GM12878 (cell line): ENCODE measurements around the gene PRH1. TPM values are rescaled to one million over a fixed set of nuclear protein-coding genes. Genes with fewer than 3 reads are reported as not detected.

Source experiments
- ATAC-seq: fragments of 200-7000 bp; cut with Tn5 transposase; 3 replicates; pipeline ENCODE4 v1.9.1; 2020; ENCODE audit warnings: mild to moderate bottlenecking, moderate library complexity
- BruUV-seq: library from RNA; stranded (reverse); fragments of 400-500 nt; replicated peaks from 2 replicates; lab custom pipeline; 2021; lab: Mats Ljungman, UMichigan
- CTCF ChIA-PET: fragments of 300-600 bp; sonication (Branson Sonifier 250); formaldehyde crosslinking; extraction: SDS; loops from one replicate; lab custom pipeline; 2021; ENCODE audit warnings: inconsistent platforms; lab: Yijun Ruan, JAX
- POLR2A ChIA-PET: fragments of 350-600 bp; formaldehyde crosslinking; extraction: SDS; loops from one replicate; lab custom pipeline; 2021; ENCODE audit warnings: inconsistent platforms; lab: Charles Lee
- RAD21 ChIA-PET: fragments of 300-600 bp; sonication (Branson Sonifier 250); formaldehyde crosslinking; loops from one replicate; lab custom pipeline; 2023; ENCODE audit warnings: antibody characterized with exemption; ENCODE audit not compliant: unreplicated experiment; lab: Charles Lee
- SMC1A ChIA-PET: fragments of 300-600 bp; sonication (Branson Sonifier 250); formaldehyde crosslinking; loops from one replicate; lab custom pipeline; 2023; ENCODE audit not compliant: unreplicated experiment, uncharacterized antibody; lab: Charles Lee
- DNase-seq: peaks from one replicate; pipeline ENCODE4 v3.0.0-alpha.2; 2011; ENCODE audit warnings: low read depth, low spot score
- FAIRE-seq: peaks from 3 replicates; lab custom pipeline; 2011; peaks lifted over from hg19 to GRCh38; lab: Jason Lieb, UNC
- H2AFZ ChIP-seq: 2 replicates; pipeline ENCODE4 v1.6.0; 2011; ENCODE audit warnings: low read depth, low read length, control low read depth; ENCODE audit not compliant: control insufficient read depth
- H3K27ac ChIP-seq: 2 replicates; pipeline ENCODE4 v1.5.1; 2011; ENCODE audit warnings: control low read depth; ENCODE audit not compliant: control insufficient read depth, insufficient read depth
- H3K27me3 ChIP-seq, 2 experiments: replicated peaks in 1 of 2; 2 replicates each; pipeline versions ENCODE4 v1.6.0 to v1.6.1; 2011; ENCODE audit warnings: low read length in 1 of 2; ENCODE audit not compliant: control insufficient read depth in 2 of 2, insufficient read depth in 2 of 2
- H3K36me3 ChIP-seq, 2 experiments: 2 replicates each; pipeline ENCODE4 v1.5.1; 2011; ENCODE audit warnings: low read length in 1 of 2; ENCODE audit not compliant: control insufficient read depth in 2 of 2, insufficient read depth in 2 of 2
- H3K4me1 ChIP-seq: 2 replicates; pipeline ENCODE4 v1.6.1; 2011; ENCODE audit warnings: mild to moderate bottlenecking, low read length, moderate library complexity, mixed read lengths; ENCODE audit not compliant: control insufficient read depth, insufficient read depth
- H3K4me2 ChIP-seq: 2 replicates; pipeline ENCODE4 v1.6.0; 2011; ENCODE audit warnings: control low read depth; ENCODE audit not compliant: control insufficient read depth, insufficient read depth
- H3K4me3 ChIP-seq: fragments of 200-600 bp; sonication (generic); 2 replicates; pipeline ENCODE4 v1.5.1; 2016
- H3K79me2 ChIP-seq: 2 replicates; pipeline ENCODE4 v1.6.0; 2011; ENCODE audit warnings: low read length; ENCODE audit not compliant: control insufficient read depth, insufficient read depth
- H3K9ac ChIP-seq: 2 replicates; pipeline ENCODE4 v1.8.0; 2011; ENCODE audit warnings: low read length, control low read depth, mixed read lengths; ENCODE audit not compliant: control insufficient read depth, insufficient read depth
- H3K9me3 ChIP-seq: replicated peaks from 3 replicates; pipeline ENCODE4 v1.5.1; 2011; ENCODE audit warnings: mild to moderate bottlenecking, low read length; ENCODE audit not compliant: control insufficient read depth, insufficient read depth
- H4K20me1 ChIP-seq: 2 replicates; pipeline ENCODE4 v1.6.0; 2011; ENCODE audit not compliant: control insufficient read depth, insufficient read depth
- E2F8 ChIP-seq: fragments of 450-650 bp; IDR thresholded peaks from 2 replicates; pipeline ENCODE4 v1.6.1; 2018; ENCODE audit warnings: mild to moderate bottlenecking, low read depth, moderate library complexity; ENCODE audit not compliant: partially characterized antibody
- IRF4 ChIP-seq: IDR thresholded peaks from 2 replicates; pipeline ENCODE4 v1.6.1; 2011; ENCODE audit warnings: low read depth, low read length
- WGBS: methylation state at CpG from one replicate; pipeline ENCODE4 v1.1.6; 2016; ENCODE audit warnings: low lambda C conversion rate; ENCODE audit not compliant: insufficient replicate concordance, insufficient coverage; ENCODE audit errors: missing lambda C conversion rate; 5-methylcytosine and 5-hydroxymethylcytosine counted together
- in situ Hi-C: fragments of 300-500 bp; cut with MboI; formaldehyde crosslinking; loops from 9 replicates; pipeline ENCODE4 v1.14.3; 2018; ENCODE audit warnings: mixed read lengths
- intact Hi-C: fragments of 100-400 bp; cut with micrococcal nuclease; formaldehyde crosslinking; loops from one replicate; pipeline ENCODE4 v1.14.2; 2022; ENCODE audit not compliant: unreplicated experiment
- polyA plus RNA-seq, 11 experiments: library from polyadenylated mRNA; depleted of rRNA in 4 of 11; unstranded in 6 of 11; stranded (reverse) in 5 of 11; fragments of >200 nt; fragmentation: Nextera tagmentation in 4 of 11; fragmentation: Illumina TruSeq in 1 of 11; extraction: Ambion mirVana in 4 of 11; extraction: Trizol in 1 of 11; gene quantifications; 1 replicate in 1 of 11; 2 replicates in 10 of 11; pipeline versions ENCODE4 v1.2.1 to v1.2.3, GENCODE V29; 2011 to 2016; ENCODE audit warnings: inconsistent platforms in 2 of 11, missing spikeins in 2 of 11, low read depth in 1 of 11
- total RNA-seq, 4 experiments: library from RNA; depleted of rRNA in 3 of 4; stranded (reverse); fragments of >200 nt in 3 of 4; fragmentation: Illumina TruSeq in 1 of 4; extraction: Trizol in 1 of 4; gene quantifications; 2 replicates each; pipeline versions ENCODE4 v1.2.1 to v1.2.3, GENCODE V29; 2013 to 2021
- TF ChIP-seq, protein P1 (sequence below): fragments of 450-650 bp; IDR thresholded peaks from 2 replicates; pipeline ENCODE4 v1.6.1; 2017; ENCODE audit warnings: mild to moderate bottlenecking, moderate library complexity
- TF ChIP-seq, protein P2 (sequence below): fragments of 450-650 bp; IDR thresholded peaks from 2 replicates; pipeline ENCODE4 v1.6.1; 2018; ENCODE audit warnings: borderline replicate concordance, mild to moderate bottlenecking; ENCODE audit not compliant: partially characterized antibody
- TF ChIP-seq, protein P3 (sequence below): IDR thresholded peaks from 2 replicates; pipeline ENCODE4 v1.6.1; 2012; ENCODE audit warnings: mild to moderate bottlenecking, low read depth, low read length

The PRH1 gene
- total and polyA plus RNA-seq, 10 of the 15 experiments (the other 5 are each of a cell fraction or from before 2014, with no cell fraction given) = 2.5 to 26.3 (median 11.8) TPM

- TF ChIP-seq, protein P1, sequence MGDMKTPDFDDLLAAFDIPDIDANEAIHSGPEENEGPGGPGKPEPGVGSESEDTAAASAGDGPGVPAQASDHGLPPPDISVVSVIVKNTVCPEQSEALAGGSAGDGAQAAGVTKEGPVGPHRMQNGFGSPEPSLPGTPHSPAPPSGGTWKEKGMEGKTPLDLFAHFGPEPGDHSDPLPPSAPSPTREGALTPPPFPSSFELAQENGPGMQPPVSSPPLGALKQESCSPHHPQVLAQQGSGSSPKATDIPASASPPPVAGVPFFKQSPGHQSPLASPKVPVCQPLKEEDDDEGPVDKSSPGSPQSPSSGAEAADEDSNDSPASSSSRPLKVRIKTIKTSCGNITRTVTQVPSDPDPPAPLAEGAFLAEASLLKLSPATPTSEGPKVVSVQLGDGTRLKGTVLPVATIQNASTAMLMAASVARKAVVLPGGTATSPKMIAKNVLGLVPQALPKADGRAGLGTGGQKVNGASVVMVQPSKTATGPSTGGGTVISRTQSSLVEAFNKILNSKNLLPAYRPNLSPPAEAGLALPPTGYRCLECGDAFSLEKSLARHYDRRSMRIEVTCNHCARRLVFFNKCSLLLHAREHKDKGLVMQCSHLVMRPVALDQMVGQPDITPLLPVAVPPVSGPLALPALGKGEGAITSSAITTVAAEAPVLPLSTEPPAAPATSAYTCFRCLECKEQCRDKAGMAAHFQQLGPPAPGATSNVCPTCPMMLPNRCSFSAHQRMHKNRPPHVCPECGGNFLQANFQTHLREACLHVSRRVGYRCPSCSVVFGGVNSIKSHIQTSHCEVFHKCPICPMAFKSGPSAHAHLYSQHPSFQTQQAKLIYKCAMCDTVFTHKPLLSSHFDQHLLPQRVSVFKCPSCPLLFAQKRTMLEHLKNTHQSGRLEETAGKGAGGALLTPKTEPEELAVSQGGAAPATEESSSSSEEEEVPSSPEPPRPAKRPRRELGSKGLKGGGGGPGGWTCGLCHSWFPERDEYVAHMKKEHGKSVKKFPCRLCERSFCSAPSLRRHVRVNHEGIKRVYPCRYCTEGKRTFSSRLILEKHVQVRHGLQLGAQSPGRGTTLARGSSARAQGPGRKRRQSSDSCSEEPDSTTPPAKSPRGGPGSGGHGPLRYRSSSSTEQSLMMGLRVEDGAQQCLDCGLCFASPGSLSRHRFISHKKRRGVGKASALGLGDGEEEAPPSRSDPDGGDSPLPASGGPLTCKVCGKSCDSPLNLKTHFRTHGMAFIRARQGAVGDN = no peak
- TF ChIP-seq, all 136 proteins: peak for 0
Measured at GRCh38 chr12:10863512-10864218, 20.4 kb downstream of the PRH1 start (continued).

DNA sequence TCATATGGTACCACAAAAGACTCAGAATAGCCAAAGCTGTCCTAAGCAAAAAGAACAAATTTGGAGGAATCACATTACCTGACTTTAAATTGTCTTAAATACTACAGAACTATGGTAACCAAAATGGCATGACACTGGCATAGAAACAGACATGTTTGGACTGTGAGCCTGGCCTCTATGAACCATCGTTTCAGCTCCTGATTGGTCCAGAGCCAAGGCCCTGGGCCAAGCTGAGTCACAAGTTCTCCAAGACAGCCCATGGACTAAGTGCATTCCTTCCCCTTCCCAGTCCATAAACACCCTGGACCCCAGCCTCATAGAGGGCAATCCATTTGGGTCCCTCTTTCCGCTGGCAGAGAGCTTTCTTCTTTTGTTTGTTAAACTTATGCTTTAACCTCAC is 22.7 kb downstream of the PRH1 start:
- no peak overlapping the region for H3K4me3 ChIP-seq
- no peaks in the 10 kb centered on the region for H3K27me3 ChIP-seq
- intact Hi-C loops = no loop called here
- 93% methylated on average over 2 of the region's 2 CpGs for WGBS
- no peak overlapping the region for H2AFZ ChIP-seq
- peaks cover 0 to 3% of the 10 kb centered on the region in 2 experiments; a peak in 1 of 4 replicates for H3K36me3 ChIP-seq
- ChIA-PET CTCF (no interaction called here), RAD21 (no interaction called here), SMC1A (no interaction called here), POLR2A (no interaction called here)
- in situ Hi-C loops = no loop called here
- H3K9me3 ChIP-seq = peaks cover 2% of the 10 kb centered on the region; the same call in 2 of the 3 replicates
- no peak overlapping the region for H3K4me2 ChIP-seq
- FAIRE-seq (no peak), DNase-seq (no peak), ATAC-seq (no peak)
- H3K9ac ChIP-seq = no peak overlapping the region
- BruUV-seq = no TSS peak
- H4K20me1 ChIP-seq = no peaks in the 10 kb centered on the region
- no peaks in the 10 kb centered on the region for H3K4me1 ChIP-seq
- no peak overlapping the region for H3K27ac ChIP-seq
- no peaks in the 10 kb centered on the region for H3K79me2 ChIP-seq
- TF ChIP-seq, protein P2, sequence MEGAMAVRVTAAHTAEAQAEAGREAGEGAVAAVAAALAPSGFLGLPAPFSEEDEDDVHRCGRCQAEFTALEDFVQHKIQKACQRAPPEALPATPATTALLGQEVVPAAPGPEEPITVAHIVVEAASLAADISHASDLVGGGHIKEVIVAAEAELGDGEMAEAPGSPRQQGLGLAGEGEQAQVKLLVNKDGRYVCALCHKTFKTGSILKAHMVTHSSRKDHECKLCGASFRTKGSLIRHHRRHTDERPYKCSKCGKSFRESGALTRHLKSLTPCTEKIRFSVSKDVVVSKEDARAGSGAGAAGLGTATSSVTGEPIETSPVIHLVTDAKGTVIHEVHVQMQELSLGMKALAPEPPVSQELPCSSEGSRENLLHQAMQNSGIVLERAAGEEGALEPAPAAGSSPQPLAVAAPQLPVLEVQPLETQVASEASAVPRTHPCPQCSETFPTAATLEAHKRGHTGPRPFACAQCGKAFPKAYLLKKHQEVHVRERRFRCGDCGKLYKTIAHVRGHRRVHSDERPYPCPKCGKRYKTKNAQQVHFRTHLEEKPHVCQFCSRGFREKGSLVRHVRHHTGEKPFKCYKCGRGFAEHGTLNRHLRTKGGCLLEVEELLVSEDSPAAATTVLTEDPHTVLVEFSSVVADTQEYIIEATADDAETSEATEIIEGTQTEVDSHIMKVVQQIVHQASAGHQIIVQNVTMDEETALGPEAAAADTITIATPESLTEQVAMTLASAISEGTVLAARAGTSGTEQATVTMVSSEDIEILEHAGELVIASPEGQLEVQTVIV = no peak
- TF ChIP-seq, protein P3, sequence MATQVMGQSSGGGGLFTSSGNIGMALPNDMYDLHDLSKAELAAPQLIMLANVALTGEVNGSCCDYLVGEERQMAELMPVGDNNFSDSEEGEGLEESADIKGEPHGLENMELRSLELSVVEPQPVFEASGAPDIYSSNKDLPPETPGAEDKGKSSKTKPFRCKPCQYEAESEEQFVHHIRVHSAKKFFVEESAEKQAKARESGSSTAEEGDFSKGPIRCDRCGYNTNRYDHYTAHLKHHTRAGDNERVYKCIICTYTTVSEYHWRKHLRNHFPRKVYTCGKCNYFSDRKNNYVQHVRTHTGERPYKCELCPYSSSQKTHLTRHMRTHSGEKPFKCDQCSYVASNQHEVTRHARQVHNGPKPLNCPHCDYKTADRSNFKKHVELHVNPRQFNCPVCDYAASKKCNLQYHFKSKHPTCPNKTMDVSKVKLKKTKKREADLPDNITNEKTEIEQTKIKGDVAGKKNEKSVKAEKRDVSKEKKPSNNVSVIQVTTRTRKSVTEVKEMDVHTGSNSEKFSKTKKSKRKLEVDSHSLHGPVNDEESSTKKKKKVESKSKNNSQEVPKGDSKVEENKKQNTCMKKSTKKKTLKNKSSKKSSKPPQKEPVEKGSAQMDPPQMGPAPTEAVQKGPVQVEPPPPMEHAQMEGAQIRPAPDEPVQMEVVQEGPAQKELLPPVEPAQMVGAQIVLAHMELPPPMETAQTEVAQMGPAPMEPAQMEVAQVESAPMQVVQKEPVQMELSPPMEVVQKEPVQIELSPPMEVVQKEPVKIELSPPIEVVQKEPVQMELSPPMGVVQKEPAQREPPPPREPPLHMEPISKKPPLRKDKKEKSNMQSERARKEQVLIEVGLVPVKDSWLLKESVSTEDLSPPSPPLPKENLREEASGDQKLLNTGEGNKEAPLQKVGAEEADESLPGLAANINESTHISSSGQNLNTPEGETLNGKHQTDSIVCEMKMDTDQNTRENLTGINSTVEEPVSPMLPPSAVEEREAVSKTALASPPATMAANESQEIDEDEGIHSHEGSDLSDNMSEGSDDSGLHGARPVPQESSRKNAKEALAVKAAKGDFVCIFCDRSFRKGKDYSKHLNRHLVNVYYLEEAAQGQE = no peak
- TF ChIP-seq IRF4 (no peak), E2F8 (no peak)
